HCT116 (cell line): ENCODE data around the gene PDK2.

Experiments
- CEBPB ChIP-seq: IDR thresholded peaks from 2 replicates; pipeline ENCODE4 v1.6.1; 2012; ENCODE audit warnings: low read depth
- CTCF ChIP-seq, 3 experiments: fragments of 200-600 bp in 1 of 3; sonication (generic) in 1 of 3; IDR thresholded peaks in 2 of 3; conservative IDR thresholded peaks in 1 of 3; 2 replicates each; pipeline ENCODE4 v1.5.1; 2012 to 2017; ENCODE audit warnings: low read depth in 2 of 3, low read length in 2 of 3, antibody characterized with exemption in 1 of 3, borderline replicate concordance in 1 of 3, control low read depth in 1 of 3, mild to moderate bottlenecking in 1 of 3, mixed read lengths in 1 of 3, mixed run types in 1 of 3, moderate library complexity in 1 of 3; ENCODE audit not compliant: insufficient read depth in 1 of 3
- EGR1 ChIP-seq: IDR thresholded peaks from 2 replicates; pipeline ENCODE4 v1.6.1; 2012; ENCODE audit warnings: low read depth
- ELF1 ChIP-seq: IDR thresholded peaks from 2 replicates; pipeline ENCODE4 v1.6.1; 2012; ENCODE audit warnings: low read depth, borderline replicate concordance
- EZH2 ChIP-seq: fragments of 200-600 bp; sonication (generic); IDR thresholded peaks from 2 replicates; pipeline ENCODE4 v1.6.1; 2017; ENCODE audit warnings: antibody characterized with exemption, mixed run types
- JUND ChIP-seq: IDR thresholded peaks from 2 replicates; pipeline ENCODE4 v1.6.1; 2012
- MAX ChIP-seq: IDR thresholded peaks from 2 replicates; pipeline ENCODE4 v1.6.1; 2012
- POLR2A ChIP-seq: IDR thresholded peaks from 2 replicates; pipeline ENCODE4 v1.7.0; 2011; ENCODE audit warnings: borderline replicate concordance; ENCODE audit not compliant: insufficient read depth, insufficient read length; ENCODE audit errors: extremely low read depth
- REST ChIP-seq: IDR thresholded peaks from 2 replicates; pipeline ENCODE4 v1.6.1; 2012; ENCODE audit warnings: low read depth
- SP1 ChIP-seq: IDR thresholded peaks from 2 replicates; pipeline ENCODE4 v1.6.1; 2012; ENCODE audit warnings: low read depth
- YY1 ChIP-seq: IDR thresholded peaks from 2 replicates; pipeline ENCODE4 v1.6.1; 2011; ENCODE audit warnings: low read length, low read depth, moderate library complexity, mild to moderate bottlenecking; ENCODE audit not compliant: insufficient replicate concordance; ENCODE audit errors: extremely low read depth
- ZBTB33 ChIP-seq: IDR thresholded peaks from 2 replicates; pipeline ENCODE4 v1.6.1; 2011; ENCODE audit warnings: mild to moderate bottlenecking, low read length, moderate library complexity; ENCODE audit not compliant: insufficient replicate concordance; ENCODE audit errors: extremely low read depth
- ZFX ChIP-seq: fragments of 450-650 bp; IDR thresholded peaks from 2 replicates; pipeline ENCODE4 v1.6.1; 2017

GRCh38 chr17:50144845-50145531 is 49.8 kb downstream of the PDK2 start:
- no peak for TF ChIP-seq CTCF (IDR thresholded peaks at IDR 0.05 in 2 of 3, conservative IDR thresholded peaks at IDR 0.05 in 1 of 3; ENCODE audit: borderline replicate concordance in 1 of 3, insufficient read depth in 1 of 3, low read depth in 2 of 3, low read length in 2 of 3)
- no peak for TF ChIP-seq EZH2
- no peak for TF ChIP-seq ZBTB33
- no peak for TF ChIP-seq EGR1
- no peak for TF ChIP-seq CEBPB
- TF ChIP-seq JUND, result no peak
- no peak for TF ChIP-seq ELF1
- TF ChIP-seq POLR2A, result no peak
- no peak for TF ChIP-seq YY1
- no peak for TF ChIP-seq ZFX
- TF ChIP-seq MAX, result no peak
- no peak for TF ChIP-seq SP1
- no peak for TF ChIP-seq REST
